K562 (cell line): ENCODE data around the gene PIP5K1B. TPM values are rescaled to one million over a fixed set of nuclear protein-coding genes. Genes with fewer than 3 reads are reported as not detected.

Experiments used
- ATAC-seq: fragments of 200-7000 bp; cut with Tn5 transposase; 3 replicates; pipeline ENCODE4 v1.9.1; 2020; ENCODE audit warnings: moderate library complexity
- BruUV-seq: library from RNA; stranded (reverse); fragments of 400-500 nt; replicated peaks from 2 replicates; lab custom pipeline; 2021; lab: Mats Ljungman, UMichigan
- CTCF ChIA-PET: fragments of 300-600 bp; formaldehyde crosslinking; extraction: SDS; loops from one replicate; lab custom pipeline; 2021; ENCODE audit warnings: low intra/inter-chr PET ratio; lab: Yijun Ruan, JAX
- POLR2A ChIA-PET: fragments of 300-600, 350-650 bp; sonication (Branson Sonifier 250); formaldehyde crosslinking; extraction: SDS; loops from one replicate; lab custom pipeline; 2021; ENCODE audit warnings: antibody characterized with exemption, inconsistent platforms; lab: Yijun Ruan, JAX
- DNase-seq, 4 experiments: peaks; one replicate each; pipeline versions ENCODE4 v3.0.0 to v3.0.0-alpha.2; 2011 to 2018; ENCODE audit warnings: low spot score in 3 of 4, mixed read lengths in 3 of 4; ENCODE audit errors: extremely low read depth in 1 of 4
- FAIRE-seq: peaks from 2 replicates; lab custom pipeline; 2011; peaks lifted over from hg19 to GRCh38; lab: Jason Lieb, UNC
- H2AFZ ChIP-seq: 2 replicates; pipeline ENCODE4 v1.6.0; 2011; ENCODE audit warnings: low read depth, low read length, control low read depth, inconsistent platforms
- H3K27ac ChIP-seq: fragments of 200-600 bp; 3 replicates; pipeline ENCODE4 v1.8.0; 2011; ENCODE audit warnings: low read depth, mild to moderate bottlenecking, control low read depth, inconsistent platforms, low read length, moderate library complexity, mixed read lengths; ENCODE audit errors: extremely low read depth
- H3K27me3 ChIP-seq, 2 experiments: fragments of 300-600 bp in 1 of 2; 2 replicates in 1 of 2; 3 replicates in 1 of 2; pipeline versions ENCODE4 v1.6.0 to v1.8.0; 2011; ENCODE audit warnings: inconsistent platforms in 2 of 2, low read length in 2 of 2, mild to moderate bottlenecking in 1 of 2, mixed read lengths in 1 of 2, moderate library complexity in 1 of 2; ENCODE audit not compliant: control insufficient read depth in 2 of 2, insufficient read depth in 2 of 2
- H3K36me3 ChIP-seq: fragments of 300-600 bp; 3 replicates; pipeline ENCODE4 v1.8.0; 2011; ENCODE audit warnings: mild to moderate bottlenecking, low read length, inconsistent platforms; ENCODE audit not compliant: control insufficient read depth, insufficient read depth
- H3K4me1 ChIP-seq, 2 experiments: fragments of 200-600 bp in 1 of 2; replicated peaks in 1 of 2; 2 replicates in 1 of 2; 3 replicates in 1 of 2; pipeline versions ENCODE4 v1.5.1 to v1.8.0; 2011; ENCODE audit warnings: inconsistent platforms in 2 of 2, low read length in 2 of 2, mild to moderate bottlenecking in 1 of 2, mixed read lengths in 1 of 2, moderate library complexity in 1 of 2; ENCODE audit not compliant: control insufficient read depth in 2 of 2, insufficient read depth in 2 of 2
- H3K4me2 ChIP-seq: 2 replicates; pipeline ENCODE4 v1.6.1; 2011; ENCODE audit warnings: low read length, control low read depth, inconsistent platforms, mixed read lengths; ENCODE audit not compliant: insufficient read depth
- H3K4me3 ChIP-seq: fragments of 200-600 bp; sonication (generic), shearing (Covaris generic); 2 replicates; pipeline ENCODE4 v1.5.1; 2016; ENCODE audit warnings: control low read depth, inconsistent platforms
- H3K79me2 ChIP-seq: fragments of 200-600 bp; 3 replicates; pipeline ENCODE4 v1.8.0; 2011; ENCODE audit warnings: low read length, inconsistent platforms; ENCODE audit not compliant: control insufficient read depth, insufficient read depth
- H3K9ac ChIP-seq, 2 experiments: 2 replicates each; pipeline versions ENCODE4 v1.6.0 to v1.6.1; 2011; ENCODE audit warnings: low read depth in 2 of 2, low read length in 2 of 2, control low read depth in 1 of 2, inconsistent platforms in 1 of 2, mild to moderate bottlenecking in 1 of 2, mixed read lengths in 1 of 2; ENCODE audit not compliant: insufficient read depth in 1 of 2
- H3K9me1 ChIP-seq: one replicate; pipeline ENCODE4 v1.6.0; 2011; ENCODE audit warnings: inconsistent platforms, mild to moderate bottlenecking, low read length, moderate library complexity; ENCODE audit not compliant: control insufficient read depth, insufficient read depth
- H3K9me3 ChIP-seq: replicated peaks from 2 replicates; pipeline ENCODE4 v1.5.1; 2011; ENCODE audit warnings: low read depth, low read length, inconsistent platforms; ENCODE audit not compliant: control insufficient read depth, insufficient read depth
- H4K20me1 ChIP-seq: replicated peaks from 2 replicates; pipeline ENCODE4 v1.6.1; 2011; ENCODE audit warnings: low read length, inconsistent platforms, mixed read lengths; ENCODE audit not compliant: control insufficient read depth, insufficient read depth
- ARID3B ChIP-seq: fragments of 250-450 bp; sonication (Bioruptor Pico); IDR thresholded peaks from 2 replicates; pipeline ENCODE4 v1.4.0; 2020; ENCODE audit warnings: borderline replicate concordance
- ARNT ChIP-seq, 2 experiments: fragments of 450-650 bp; IDR thresholded peaks; 2 replicates each; pipeline ENCODE4 v1.6.1; 2016; ENCODE audit warnings: mild to moderate bottlenecking in 1 of 2
- CEBPB ChIP-seq: fragments of 450-650 bp; IDR thresholded peaks from 2 replicates; pipeline ENCODE4 v1.6.1; 2016; ENCODE audit warnings: missing genetic modification characterization, missing compliant biosample characterization
- GTF2B ChIP-seq: IDR thresholded peaks from 2 replicates; pipeline ENCODE4 v1.6.1; 2011; ENCODE audit not compliant: insufficient read length; ENCODE audit errors: extremely low read depth
- IRF9 ChIP-seq: fragments of 450-650 bp; IDR thresholded peaks from 2 replicates; pipeline ENCODE4 v1.6.1; 2016; ENCODE audit warnings: missing biosample characterization, missing genetic modification characterization
- JUNB ChIP-seq: fragments of 450-650 bp; formaldehyde crosslinking; conservative IDR thresholded peaks from 2 replicates; pipeline ENCODE4 v1.4.0; 2020; ENCODE audit warnings: mild to moderate bottlenecking
- KAT2B ChIP-seq: IDR thresholded peaks from one replicate; pipeline ENCODE4 v1.6.1; 2012; ENCODE audit warnings: low read depth, mild to moderate bottlenecking, control low read depth, inconsistent platforms, low read length, moderate library complexity
- NUFIP1 ChIP-seq: fragments of 450-650 bp; IDR thresholded peaks from 2 replicates; pipeline ENCODE4 v1.6.1; 2018; ENCODE audit not compliant: partially characterized antibody
- RBM25 ChIP-seq: fragments of 200-400 bp; formaldehyde crosslinking; IDR thresholded peaks from 2 replicates; pipeline ENCODE4 v1.6.1; 2018; ENCODE audit warnings: low read length, low read depth, moderate library complexity; ENCODE audit not compliant: severe bottlenecking
- SMARCA4 ChIP-seq: fragments of 450-650 bp; IDR thresholded peaks from 2 replicates; pipeline ENCODE4 v1.6.1; 2016
- SP1 ChIP-seq: sonication (generic); formaldehyde crosslinking; IDR thresholded peaks from 2 replicates; pipeline ENCODE4 v1.8.1; 2022; ENCODE audit warnings: mild to moderate bottlenecking, missing genetic modification reagents
- ZNF316 ChIP-seq: fragments of 450-650 bp; IDR thresholded peaks from 2 replicates; pipeline ENCODE4 v1.6.1; 2016
- WGBS: fragments of 100-300 bp; shearing (Covaris generic); methylation state at CpG from one replicate; pipeline ENCODE4 v1.1.6; 2016; ENCODE audit warnings: low coverage, mixed read lengths; ENCODE audit not compliant: insufficient coverage; ENCODE audit errors: missing lambda C conversion rate; 5-methylcytosine and 5-hydroxymethylcytosine counted together
- in situ Hi-C: fragments of 300-500 bp; cut with MboI; formaldehyde crosslinking; loops from 4 replicates; pipeline ENCODE4 v1.15.0; 2018; ENCODE audit warnings: inconsistent platforms, mixed read lengths
- intact Hi-C: fragments of 100-400 bp; cut with micrococcal nuclease; formaldehyde crosslinking; loops from 2 replicates; pipeline ENCODE4 v1.14.2; 2022
- polyA plus RNA-seq, 8 experiments: library from polyadenylated mRNA; depleted of rRNA in 4 of 8; stranded (reverse) in 5 of 8; unstranded in 3 of 8; fragments of >200 nt; fragmentation: Nextera tagmentation in 2 of 8; fragmentation: Illumina TruSeq in 1 of 8; extraction: Ambion mirVana in 2 of 8; extraction: Trizol in 1 of 8; gene quantifications; 2 replicates each; pipeline versions ENCODE4 v1.2.1 to v1.2.3, GENCODE V29; 2011 to 2014; ENCODE audit warnings: inconsistent platforms in 1 of 8, missing spikeins in 1 of 8
- total RNA-seq, 7 experiments: library from RNA; depleted of rRNA in 6 of 7; stranded (reverse); fragments of >200 nt in 6 of 7; fragmentation: Illumina TruSeq in 2 of 7; extraction: Trizol in 2 of 7; gene quantifications; 2 replicates each; pipeline versions ENCODE4 v1.2.1 to v1.2.3, GENCODE V29; 2011 to 2021; ENCODE audit warnings: low replicate concordance in 1 of 7

PIP5K1B gene
- total and polyA plus RNA-seq, 9 of the 15 experiments (the other 6 are each of a cell fraction or from before 2014, with no cell fraction given): 3.1 to 12.9 (median 7.4) TPM

- no peak for TF ChIP-seq GTF2B
- TF ChIP-seq SMARCA4: no peak
- peak; percentile 11 for TF ChIP-seq RBM25
- TF ChIP-seq ZNF316: peak; percentile 84
- TF ChIP-seq ARID3B (CRISPR knock-in tag): no peak
- no peak for TF ChIP-seq IRF9 (tag)
- TF ChIP-seq SP1 (CRISPR knock-in tag): no peak
- no peak for TF ChIP-seq KAT2B
These were observed 218.4 kb downstream of the PIP5K1B start (continued) for GRCh38 chr9:68923480-68923879.

GRCh38 chr9:68925175-68925574, 220.1 kb downstream of the PIP5K1B start:
- Histone ChIP-seq H3K27ac (no peak overlapping the region), H4K20me1 (no peaks in the 10 kb centered on the region), H3K9me3 (no peaks in the 10 kb centered on the region), H3K4me3 (no peak overlapping the region), H3K4me1 (peaks cover 0 to 10% of the 10 kb centered on the region in 2 experiments; a peak in 3 of 5 replicates), H3K9ac (no peak overlapping the region), H3K4me2 (no peak overlapping the region), H3K9me1 (no peaks in the 10 kb centered on the region), H3K79me2 (no peaks in the 10 kb centered on the region), H3K27me3 (no peaks in the 10 kb centered on the region), H2AFZ (no peak overlapping the region), H3K36me3 (no peaks in the 10 kb centered on the region)
- in situ Hi-C loops (no loop called here), intact Hi-C loops (loop anchor here (10.0 kb wide), 1 partner anchor 60 kb away; no protein-coding TSS in a partner anchor)
- no peak for ATAC-seq
- no peak for FAIRE-seq
- no peak for DNase-seq
- no TSS peak for BruUV-seq
- CTCF ChIA-PET: no interaction called here
- TF ChIP-seq NUFIP1 (no peak), CEBPB (tag) (0 out of 2 replicates have a peak, but pooled peaks have one; percentile 4), JUNB (CRISPR knock-in tag) (no peak), ARNT (IDR thresholded peaks at IDR 0.05) (no peak)
- POLR2A ChIA-PET: no interaction called here
- WGBS: 50% methylated on average over 6 of the region's 6 CpGs
